Measurements from ENCODE around the gene MROH2A.

Gene MROH2A

GRCh38 chr2:233768076-233768475, 10.1 kb upstream of the MROH2A start:
- TF ChIP-seq CTCF (IDR thresholded peaks at IDR 0.05; ENCODE audit: control insufficient read depth, extremely low read depth, insufficient read depth): no peak
- no peak overlapping the region for H3K4me3 ChIP-seq (ENCODE audit: low read depth, low read length)
- DNase-seq (ENCODE audit: low read depth): no peak

DNA sequence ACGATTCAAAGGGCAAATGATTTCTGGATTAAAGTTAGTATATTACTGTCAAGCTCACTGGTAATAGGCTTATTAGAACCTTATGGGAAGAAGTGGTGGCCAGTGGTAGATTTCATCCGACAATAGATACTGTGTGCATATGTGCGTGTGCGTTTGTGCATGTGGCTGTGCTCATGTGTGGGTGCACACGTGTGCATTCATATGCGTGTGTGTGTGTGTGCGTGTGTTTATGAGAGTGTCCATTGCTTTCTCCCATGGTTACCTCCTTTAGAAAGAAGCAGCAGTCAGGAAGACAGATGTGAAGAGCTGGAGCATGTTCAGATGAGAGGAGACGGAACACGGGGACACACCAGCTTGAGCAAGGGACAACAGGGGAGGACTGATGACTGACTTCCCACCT, 8.9 kb upstream of the MROH2A start:
- TF ChIP-seq CTCF (IDR thresholded peaks at IDR 0.05; ENCODE audit: control insufficient read depth, extremely low read depth, insufficient read depth): no peak
- no peak for DNase-seq (ENCODE audit: low read depth)
- no peak overlapping the region for H3K4me3 ChIP-seq (ENCODE audit: low read depth, low read length)

DNA sequence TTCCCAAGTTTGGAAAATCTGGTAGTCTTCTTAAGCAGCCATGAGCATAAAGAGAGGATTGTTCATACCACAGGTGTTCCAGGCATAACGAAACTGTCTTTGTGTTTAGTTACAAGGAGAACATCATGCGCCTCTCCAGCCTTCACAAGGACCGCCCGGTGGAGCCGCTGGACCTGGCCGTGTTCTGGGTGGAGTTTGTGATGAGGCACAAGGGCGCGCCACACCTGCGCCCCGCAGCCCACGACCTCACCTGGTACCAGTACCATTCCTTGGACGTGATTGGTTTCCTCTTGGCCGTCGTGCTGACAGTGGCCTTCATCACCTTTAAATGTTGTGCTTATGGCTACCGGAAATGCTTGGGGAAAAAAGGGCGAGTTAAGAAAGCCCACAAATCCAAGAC, 6.0 kb upstream of the MROH2A start:
- no peak for TF ChIP-seq CTCF (IDR thresholded peaks at IDR 0.05; ENCODE audit: control insufficient read depth, extremely low read depth, insufficient read depth)
- DNase-seq (ENCODE audit: low read depth): no peak
- H3K4me3 ChIP-seq (ENCODE audit: low read depth, low read length): no peak overlapping the region

- no peak for DNase-seq (ENCODE audit: low read depth)
- peak; percentile 49 for TF ChIP-seq CTCF (IDR thresholded peaks at IDR 0.05; ENCODE audit: control insufficient read depth, extremely low read depth, insufficient read depth)
- no peak overlapping the region for H3K4me3 ChIP-seq (ENCODE audit: low read depth, low read length)
Observed at GRCh38 chr2:233772583-233772982, 5.5 kb upstream of the MROH2A start.

- no peak overlapping the region for H3K4me3 ChIP-seq (ENCODE audit: low read depth, low read length)
- DNase-seq (ENCODE audit: low read depth): no peak
- no peak for TF ChIP-seq CTCF (IDR thresholded peaks at IDR 0.05; ENCODE audit: control insufficient read depth, extremely low read depth, insufficient read depth)
Observed at GRCh38 chr2:233773854-233774253, 4.3 kb upstream of the MROH2A start.

DNA sequence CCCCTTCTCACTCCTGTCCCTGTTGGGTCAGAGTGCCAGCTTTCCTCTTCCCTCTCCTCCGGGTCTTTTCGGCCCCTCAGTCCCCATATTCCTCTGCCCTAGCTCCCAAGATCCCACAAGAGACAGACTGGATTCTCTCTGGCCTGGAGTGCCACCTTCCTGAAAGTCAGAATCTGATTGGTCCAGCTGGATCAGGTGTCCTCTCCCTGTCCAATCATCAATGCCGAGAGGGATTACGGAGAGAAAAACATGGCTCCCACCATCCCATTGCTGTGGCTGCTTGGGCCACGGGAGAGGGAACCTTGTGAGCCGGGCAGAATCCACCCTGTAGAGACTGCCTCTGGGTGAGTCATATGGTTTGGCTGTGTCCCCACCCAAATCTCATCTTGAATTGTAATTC, 2.7 kb upstream of the MROH2A start:
- no peak for TF ChIP-seq CTCF (IDR thresholded peaks at IDR 0.05; ENCODE audit: control insufficient read depth, extremely low read depth, insufficient read depth)
- no peak overlapping the region for H3K4me3 ChIP-seq (ENCODE audit: low read depth, low read length)
- DNase-seq (ENCODE audit: low read depth): no peak

DNA sequence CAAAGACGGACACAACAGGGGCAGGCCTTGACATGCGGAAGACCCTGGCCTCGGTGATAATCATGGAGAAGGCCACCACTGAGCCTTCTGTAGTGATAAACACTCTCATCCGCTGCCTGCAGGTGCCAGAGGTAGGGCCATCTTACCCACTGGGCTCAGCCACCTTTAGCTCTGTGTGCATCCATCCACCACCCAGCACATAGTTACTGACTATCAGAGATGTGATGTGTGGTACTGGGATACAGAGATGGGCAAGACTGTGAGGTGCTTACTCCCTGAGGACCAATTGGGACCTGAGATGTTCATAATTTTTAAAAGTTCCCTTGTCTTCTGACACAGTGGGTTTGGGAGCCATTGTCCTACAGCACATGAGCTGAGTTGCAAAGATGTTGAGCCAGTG, 1.6 kb downstream of the MROH2A start:
- TF ChIP-seq CTCF (IDR thresholded peaks at IDR 0.05; ENCODE audit: control insufficient read depth, extremely low read depth, insufficient read depth): no peak
- no peak overlapping the region for H3K4me3 ChIP-seq (ENCODE audit: low read depth, low read length)

More for the DNA sequence above, 1.6 kb downstream of the MROH2A start:
- no peak for DNase-seq (ENCODE audit: low read depth)

Data from LNCaP clone FGC (cell line).